Fibroblast of pulmonary artery (primary cell): ENCODE data around the gene PAX8.

Source experiments
- DNase-seq: peaks from one replicate; pipeline ENCODE4 v3.0.0-alpha.2; 2010; ENCODE audit warnings: low read depth
- H3K4me3 ChIP-seq: replicated peaks from 2 replicates; pipeline ENCODE4 v1.5.1; 2011; ENCODE audit warnings: low read depth, mild to moderate bottlenecking, control low read depth, low read length, moderate library complexity
- TF ChIP-seq, protein P1 (sequence below): IDR thresholded peaks from 2 replicates; pipeline ENCODE4 v1.5.1; 2011; ENCODE audit warnings: mild to moderate bottlenecking, control low read depth, low read length, inconsistent platforms; ENCODE audit errors: missing control alignments

PAX8 gene

GRCh38 chr2:113178069-113178746, 100.5 kb downstream of the PAX8 start:
- DNase-seq: no peak
- TF ChIP-seq, protein P1, sequence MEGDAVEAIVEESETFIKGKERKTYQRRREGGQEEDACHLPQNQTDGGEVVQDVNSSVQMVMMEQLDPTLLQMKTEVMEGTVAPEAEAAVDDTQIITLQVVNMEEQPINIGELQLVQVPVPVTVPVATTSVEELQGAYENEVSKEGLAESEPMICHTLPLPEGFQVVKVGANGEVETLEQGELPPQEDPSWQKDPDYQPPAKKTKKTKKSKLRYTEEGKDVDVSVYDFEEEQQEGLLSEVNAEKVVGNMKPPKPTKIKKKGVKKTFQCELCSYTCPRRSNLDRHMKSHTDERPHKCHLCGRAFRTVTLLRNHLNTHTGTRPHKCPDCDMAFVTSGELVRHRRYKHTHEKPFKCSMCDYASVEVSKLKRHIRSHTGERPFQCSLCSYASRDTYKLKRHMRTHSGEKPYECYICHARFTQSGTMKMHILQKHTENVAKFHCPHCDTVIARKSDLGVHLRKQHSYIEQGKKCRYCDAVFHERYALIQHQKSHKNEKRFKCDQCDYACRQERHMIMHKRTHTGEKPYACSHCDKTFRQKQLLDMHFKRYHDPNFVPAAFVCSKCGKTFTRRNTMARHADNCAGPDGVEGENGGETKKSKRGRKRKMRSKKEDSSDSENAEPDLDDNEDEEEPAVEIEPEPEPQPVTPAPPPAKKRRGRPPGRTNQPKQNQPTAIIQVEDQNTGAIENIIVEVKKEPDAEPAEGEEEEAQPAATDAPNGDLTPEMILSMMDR: no peak
- H3K4me3 ChIP-seq: no peak overlapping the region

- H3K4me3 ChIP-seq: no peak overlapping the region
- TF ChIP-seq, protein P1: no peak
- DNase-seq: no peak
Measured at GRCh38 chr2:113176696-113177355, 101.9 kb downstream of the PAX8 start.

DNA sequence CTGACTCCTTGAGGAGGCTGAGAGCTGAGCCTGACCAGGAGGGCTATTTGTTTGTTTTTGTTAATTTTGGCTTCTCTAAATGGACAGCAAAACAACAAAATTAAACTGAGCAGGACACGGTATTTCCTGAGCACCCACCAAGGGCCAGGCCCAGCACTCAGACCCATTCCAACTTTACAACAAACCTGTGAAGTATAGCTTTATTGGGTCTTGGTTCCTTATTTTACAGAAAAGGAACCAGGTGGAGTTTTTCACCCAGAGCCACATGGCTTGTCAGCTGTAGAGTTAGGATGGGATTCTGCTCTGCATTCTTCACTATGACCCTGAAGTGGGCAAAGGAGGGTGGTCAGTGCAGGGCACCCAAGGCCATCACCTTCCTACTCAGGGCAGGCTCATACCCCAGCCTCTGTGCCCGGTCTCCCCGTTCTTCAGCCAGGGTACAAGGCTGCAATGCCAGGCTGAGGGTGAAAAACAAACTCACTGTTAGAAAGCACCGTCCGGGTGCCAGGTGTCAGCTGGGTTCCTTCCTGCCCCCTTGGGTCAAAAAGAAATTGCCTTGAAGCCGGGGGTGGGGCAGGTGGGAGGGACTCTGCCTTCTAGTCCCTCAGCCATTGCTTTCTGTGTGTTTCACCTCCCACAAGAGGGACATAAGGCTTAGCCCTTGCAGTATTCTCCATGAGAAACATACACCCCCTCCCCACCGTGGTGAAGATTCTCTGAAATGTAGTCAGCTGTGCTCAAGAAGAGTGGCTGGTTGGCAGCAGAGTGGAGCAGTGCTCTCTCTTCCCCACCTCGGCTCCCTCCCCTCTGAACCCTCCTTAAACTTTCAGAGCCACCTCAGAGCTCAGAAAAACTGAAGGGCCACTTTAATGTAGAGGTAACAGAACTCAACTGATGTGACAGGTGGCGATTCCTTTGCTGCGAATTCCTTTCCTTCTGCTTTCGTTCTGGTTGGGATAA, 102.7 kb downstream of the PAX8 start:
- no peak overlapping the region for H3K4me3 ChIP-seq
- DNase-seq: no peak
- TF ChIP-seq, protein P1: no peak

GRCh38 chr2:113175042-113175628, 103.6 kb downstream of the PAX8 start:
- TF ChIP-seq, protein P1: no peak
- DNase-seq: no peak
- no peak overlapping the region for H3K4me3 ChIP-seq

- TF ChIP-seq, protein P1: no peak
- DNase-seq: no peak
- no peak overlapping the region for H3K4me3 ChIP-seq
Measured at GRCh38 chr2:113174376-113174750, 104.4 kb downstream of the PAX8 start.

GRCh38 chr2:113173542-113174375, 105.0 kb downstream of the PAX8 start, which contains the start of gene PSD4:
TSS of gene PSD4 (plus strand) at chr2:113173971. CDS start at chr2:113182457, 8,486 bp downstream.
- TF ChIP-seq, protein P1: no peak
- DNase-seq: no peak
- no peak within 1 kb of the TSS for H3K4me3 ChIP-seq
